WI38 (cell line): ENCODE measurements around the gene OR13J1.

Experiments
- H3K4me3 ChIP-seq: 2 replicates; pipeline ENCODE4 v1.5.1; 2011; ENCODE audit warnings: low read depth, mild to moderate bottlenecking, control low read depth, low read length
- CTCF ChIP-seq: IDR thresholded peaks from 2 replicates; pipeline ENCODE4 v1.5.1; 2012; ENCODE audit warnings: low read depth, mild to moderate bottlenecking, control low read depth, low read length

OR13J1 gene

GRCh38 chr9:35912791-35913400, 42.7 kb upstream of the OR13J1 start:
- no peak overlapping the region for H3K4me3 ChIP-seq
- no peak for TF ChIP-seq CTCF

GRCh38 chr9:35911690-35912089, 41.5 kb upstream of the OR13J1 start:
- no peak overlapping the region for H3K4me3 ChIP-seq

GRCh38 chr9:35910613-35911359, 40.6 kb upstream of the OR13J1 start:
- peak; percentile 46 for TF ChIP-seq CTCF
- no peak overlapping the region for H3K4me3 ChIP-seq

More at GRCh38 chr9:35911690-35912089, 41.5 kb upstream of the OR13J1 start:
- no peak for TF ChIP-seq CTCF

GRCh38 chr9:35909687-35910612, 39.7 kb upstream of the OR13J1 start:
- no peak overlapping the region for H3K4me3 ChIP-seq
- TF ChIP-seq CTCF = no peak

- H3K4me3 ChIP-seq = 0 out of 2 replicates have a peak within 1 kb of the TSS, but pooled peaks have one; percentile 25
- TF ChIP-seq CTCF = no peak
These were observed 39.1 kb upstream of the OR13J1 start, which contains the start of gene SPAAR for GRCh38 chr9:35909274-35909673. Gene SPAAR (plus strand): TSS chr9:35909490. CDS start chr9:35910464, 974 bp downstream.

- no peak for TF ChIP-seq CTCF
- H3K4me3 ChIP-seq = 0 out of 2 replicates have a peak overlapping the region, but pooled peaks have one; percentile 25
These were observed 38.4 kb upstream of the OR13J1 start for GRCh38 chr9:35908504-35909125.
